Smooth muscle cell (in vitro differentiated cells): ENCODE results near the gene GPR15. TPM values are rescaled to one million over a fixed set of nuclear protein-coding genes. Genes with fewer than 3 reads are reported as not detected.

Experiments
- DNase-seq: peaks from one replicate; lab custom pipeline; 2025; ENCODE audit not compliant: unreplicated experiment; lab: John Stamatoyannopoulos, UW
- H2AFZ ChIP-seq: fragments of 200-600 bp; sonication (generic); 2 replicates; pipeline ENCODE4 v1.6.0; 2016; ENCODE audit warnings: antibody characterized with exemption, low read depth, mild to moderate bottlenecking
- H3F3A ChIP-seq: fragments of 200-600 bp; sonication (generic); 2 replicates; pipeline ENCODE4 v1.6.0; 2017; ENCODE audit warnings: antibody characterized with exemption, low read depth
- H3K27ac ChIP-seq: fragments of 200-600 bp; sonication (generic); 2 replicates; pipeline ENCODE4 v1.5.1; 2016; ENCODE audit warnings: low read depth, mild to moderate bottlenecking
- H3K27me3 ChIP-seq: fragments of 200-600 bp; sonication (generic); 2 replicates; pipeline ENCODE4 v1.6.1; 2016; ENCODE audit warnings: low read depth, mild to moderate bottlenecking
- H3K36me3 ChIP-seq: fragments of 200-600 bp; sonication (generic); 2 replicates; pipeline ENCODE4 v1.5.1; 2016; ENCODE audit warnings: low read depth
- H3K4me1 ChIP-seq: fragments of 200-600 bp; sonication (generic); 2 replicates; pipeline ENCODE4 v1.5.1; 2016; ENCODE audit warnings: low read depth
- H3K4me2 ChIP-seq: fragments of 200-600 bp; sonication (generic); 2 replicates; pipeline ENCODE4 v1.6.0; 2016; ENCODE audit warnings: mild to moderate bottlenecking
- H3K4me3 ChIP-seq: fragments of 200-600 bp; sonication (generic); 2 replicates; pipeline ENCODE4 v1.5.1; 2016; ENCODE audit warnings: mild to moderate bottlenecking
- H3K79me2 ChIP-seq: fragments of 200-600 bp; sonication (generic); 2 replicates; pipeline ENCODE4 v1.6.0; 2016; ENCODE audit warnings: low read depth, mild to moderate bottlenecking
- H3K9ac ChIP-seq: fragments of 200-600 bp; sonication (generic); 2 replicates; pipeline ENCODE4 v1.6.0; 2016; ENCODE audit warnings: low read depth
- H3K9me3 ChIP-seq: fragments of 200-600 bp; sonication (generic); replicated peaks from 2 replicates; pipeline ENCODE4 v1.5.1; 2016; ENCODE audit warnings: low read depth
- H4K20me1 ChIP-seq: fragments of 200-600 bp; sonication (generic); 2 replicates; pipeline ENCODE4 v1.6.0; 2016; ENCODE audit warnings: low read depth
- CTCF ChIP-seq: fragments of 200-600 bp; sonication (generic); IDR thresholded peaks from 2 replicates; pipeline ENCODE4 v1.5.1; 2017; ENCODE audit warnings: borderline replicate concordance, mild to moderate bottlenecking, antibody characterized with exemption; ENCODE audit not compliant: insufficient read depth, poor library complexity, severe bottlenecking
- WGBS: methylation state at CpG from one replicate; pipeline ENCODE4 v1.1.7; 2016; ENCODE audit warnings: low lambda C conversion rate; 5-methylcytosine and 5-hydroxymethylcytosine counted together
- polyA plus RNA-seq: library from polyadenylated mRNA; unstranded; fragments of >200 nt; fragmentation: Nextera tagmentation; extraction: Ambion mirVana; gene quantifications from 2 replicates; pipeline ENCODE4 v1.2.1, GENCODE V29; 2016
- total RNA-seq: library from RNA; depleted of rRNA; stranded (reverse); fragments of >200 nt; gene quantifications from 2 replicates; pipeline ENCODE4 v1.2.3, GENCODE V29; 2014

The GPR15 gene
- total and polyA plus RNA-seq, 2 experiments from 2014 or later, result not detected

GRCh38 chr3:98519351-98519750, 12.4 kb upstream of the GPR15 start:
- peaks cover 48% of the 10 kb centered on the region for H3K79me2 ChIP-seq
- H3K27ac ChIP-seq, result no peak overlapping the region
- peaks cover 59% of the 10 kb centered on the region for H4K20me1 ChIP-seq
- peaks cover 9% of the 10 kb centered on the region for H3K4me1 ChIP-seq
- H3K4me2 ChIP-seq, result peak overlapping the region; percentile 4
- no peak for TF ChIP-seq CTCF
- no peak overlapping the region for H3K9ac ChIP-seq
- WGBS, result 100% methylated on average over 1 of the region's 1 CpG
- peaks cover 6% of the 10 kb centered on the region for H3F3A ChIP-seq
- DNase-seq, result no peak
- H3K36me3 ChIP-seq, result peaks cover 7% of the 10 kb centered on the region
- H3K27me3 ChIP-seq, result no peaks in the 10 kb centered on the region
- H3K4me3 ChIP-seq, result no peak overlapping the region
- H3K9me3 ChIP-seq, result no peaks in the 10 kb centered on the region
- H2AFZ ChIP-seq, result no peak overlapping the region

DNA sequence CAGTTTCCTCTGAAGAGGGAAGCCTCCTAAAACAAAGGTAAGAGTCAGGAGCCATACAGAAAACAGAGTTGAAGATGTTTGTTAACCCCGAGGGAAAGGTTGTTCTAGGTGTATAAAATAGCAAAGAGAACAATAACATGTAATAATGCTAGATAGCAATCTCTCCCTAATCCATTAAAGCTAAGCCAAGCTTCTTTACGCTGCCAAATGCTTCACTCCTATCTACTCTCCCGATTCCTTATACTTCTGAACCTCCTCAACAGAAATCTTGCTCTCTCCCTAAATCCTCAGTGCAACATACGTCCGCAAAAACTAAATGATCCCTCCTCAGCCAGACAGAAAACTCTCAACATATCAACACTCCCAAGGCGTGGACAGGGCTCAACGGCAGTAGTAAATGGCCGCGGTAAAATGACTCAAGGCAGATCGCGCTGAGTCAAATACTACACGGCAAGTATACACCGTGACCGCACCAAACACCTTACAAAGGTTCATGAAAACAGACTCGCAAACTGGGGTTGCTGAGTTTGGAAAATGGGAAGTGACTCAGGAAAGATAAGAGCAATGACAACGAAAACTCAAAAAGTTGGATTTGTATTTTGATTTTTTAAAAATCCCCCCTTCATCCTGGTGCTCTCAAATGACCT, 9.8 kb upstream of the GPR15 start:
- Histone ChIP-seq H3K4me3 (peak overlapping the region; percentile 94), H3K27ac (peak overlapping the region; percentile 97), H3K79me2 (peaks cover 48% of the 10 kb centered on the region), H3K4me2 (peak overlapping the region; percentile 89), H4K20me1 (peaks cover 49% of the 10 kb centered on the region), H3K36me3 (no peaks in the 10 kb centered on the region), H3K9me3 (no peaks in the 10 kb centered on the region), H2AFZ (peak overlapping the region; percentile 36), H3K27me3 (no peaks in the 10 kb centered on the region), H3K4me1 (peaks cover 9% of the 10 kb centered on the region), H3F3A (no peaks in the 10 kb centered on the region), H3K9ac (peak overlapping the region; percentile 93)
- no peak for TF ChIP-seq CTCF
- DNase-seq, result peak; percentile 28
- WGBS, result under 1% methylated on average over 16 of the region's 16 CpGs

DNA sequence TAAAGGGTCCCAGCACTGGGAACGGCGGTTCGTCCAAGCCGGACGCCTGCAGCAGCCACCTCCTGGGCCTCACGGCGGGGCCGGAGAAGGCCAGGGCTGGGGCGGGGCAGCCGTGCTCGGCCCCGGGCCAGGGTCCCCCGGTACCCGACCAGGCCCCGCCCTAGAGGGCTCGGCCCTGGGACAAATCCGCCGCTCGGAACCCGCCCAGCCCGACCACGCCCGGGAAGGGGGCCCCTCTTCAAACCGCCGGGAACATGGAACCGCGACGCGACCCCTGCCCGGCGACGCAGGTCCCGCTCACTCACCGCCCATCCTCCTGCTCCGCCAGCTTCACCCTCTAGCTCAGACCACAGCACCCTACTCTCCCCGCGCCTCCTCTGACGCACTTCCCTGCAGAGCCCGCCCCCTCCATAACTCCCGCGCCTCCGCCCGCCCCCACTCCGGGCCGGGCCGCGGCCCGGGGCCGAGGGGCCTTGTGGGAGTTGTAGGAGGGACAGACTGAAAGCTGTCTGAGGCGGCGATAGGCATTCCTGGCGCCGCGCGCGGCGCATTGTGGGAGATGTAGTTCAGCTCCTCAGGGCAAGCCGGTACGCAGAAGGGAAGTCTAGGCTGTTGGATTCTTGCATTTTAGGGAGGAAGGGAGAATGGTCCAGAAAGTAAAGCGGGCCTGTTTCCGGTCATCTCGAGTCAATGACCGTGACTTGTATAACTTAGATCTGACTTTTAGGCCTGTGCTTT, 9.1 kb upstream of the GPR15 start, which contains the start of gene CLDND1:
Gene CLDND1 (minus strand): TSS at position 359 of the 738 bp plus-strand sequence. CDS start 1,478 bp downstream, outside the sequence.
- H3K4me1 ChIP-seq, result peaks cover 9% of the 10 kb centered on the region
- no peak for TF ChIP-seq CTCF
- peak within 1 kb of the TSS; percentile 93 for H3K9ac ChIP-seq
- H3K4me3 ChIP-seq, result peak within 1 kb of the TSS; percentile 94
- H2AFZ ChIP-seq, result peak within 1 kb of the TSS; percentile 69
- H3K4me2 ChIP-seq, result peak within 1 kb of the TSS; percentile 89
- peaks cover 42% of the 10 kb centered on the region for H3K79me2 ChIP-seq
- under 1% methylated on average over 34 of the region's 63 CpGs for WGBS
- H3K36me3 ChIP-seq, result no peaks in the 10 kb centered on the region
- no peaks in the 10 kb centered on the region for H3K27me3 ChIP-seq
- H3F3A ChIP-seq, result no peaks in the 10 kb centered on the region
- H4K20me1 ChIP-seq, result peaks cover 43% of the 10 kb centered on the region
- peak; percentile 80 for DNase-seq
- peak within 1 kb of the TSS; percentile 97 for H3K27ac ChIP-seq
- H3K9me3 ChIP-seq, result no peaks in the 10 kb centered on the region
